ENCODE data around the gene ZBTB40. TPM values are rescaled to one million over a fixed set of nuclear protein-coding genes. Genes with fewer than 3 reads are reported as not detected.

The ZBTB40 gene
- total and polyA plus RNA-seq, 10 of the 15 experiments (the other 5 are each of a cell fraction or from before 2014, with no cell fraction given) = 1.9 to 14.4 (median 9.0) TPM

DNA sequence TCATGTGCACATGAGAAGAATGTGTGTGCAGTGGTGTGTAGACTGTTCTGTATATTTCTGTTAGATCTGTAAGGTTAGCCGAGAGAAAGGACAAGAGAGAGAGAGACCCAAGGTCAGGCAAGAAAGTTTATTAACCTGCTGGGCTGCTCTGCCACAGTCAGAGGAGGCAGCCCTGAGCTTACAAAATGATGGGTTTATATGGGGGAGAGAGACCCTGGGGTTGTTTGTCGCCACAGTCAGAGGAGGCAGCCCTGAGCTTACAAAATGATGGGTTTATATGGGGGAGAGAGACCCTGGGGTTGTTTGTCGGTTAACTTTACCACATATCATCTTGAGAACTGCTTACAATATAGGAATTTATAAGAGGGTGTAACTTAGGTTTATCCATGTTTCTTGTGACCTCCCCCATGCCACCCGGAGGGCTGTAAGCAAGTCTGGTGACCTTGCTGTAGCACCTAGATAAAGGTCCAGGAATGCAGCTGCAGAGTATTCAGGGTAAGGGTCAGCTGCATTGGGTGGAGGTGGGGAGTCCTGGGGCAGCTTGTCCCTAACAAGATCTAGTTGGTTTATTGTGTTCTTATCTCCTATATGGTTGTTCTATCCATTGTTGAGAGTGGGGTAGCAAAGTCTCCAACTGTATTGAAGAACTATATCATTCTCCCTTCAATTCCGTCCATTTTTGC lies 9.3 kb upstream of the ZBTB40 start:
- no peaks in the 10 kb centered on the region for H3K79me2 ChIP-seq (ENCODE audit: control insufficient read depth, insufficient read depth, low read length)
- in situ Hi-C loops (cut with MboI) (no loop called here), intact Hi-C loops (cut with micrococcal nuclease; ENCODE audit: unreplicated experiment) (no loop called here)
- no peaks in the 10 kb centered on the region for H3K36me3 ChIP-seq (ENCODE audit: control insufficient read depth in 2 of 2, insufficient read depth in 2 of 2, low read length in 1 of 2)
- H4K20me1 ChIP-seq (ENCODE audit: control insufficient read depth, insufficient read depth) = no peaks in the 10 kb centered on the region
- no peak overlapping the region for H3K4me3 ChIP-seq
- ChIA-PET POLR2A (no interaction called here), SMC1A (ENCODE audit: uncharacterized antibody, unreplicated experiment) (interaction anchor here (0.6 to 1.5 kb wide), 2 partner anchors 15 to 30 kb away, joined by 3 read pairs; no protein-coding TSS in a partner anchor), CTCF (interaction anchor here (0.6 kb wide), 1 partner anchor 18 kb away, joined by 4 read pairs; no protein-coding TSS in a partner anchor), RAD21 (ENCODE audit: unreplicated experiment) (no interaction called here)
- H3K9me3 ChIP-seq (replicated peaks; ENCODE audit: control insufficient read depth, insufficient read depth, low read length) = peaks cover 3% of the 10 kb centered on the region; the same call in 2 of the 3 replicates
- H3K27me3 ChIP-seq (replicated peaks in 1 of 2; ENCODE audit: control insufficient read depth in 2 of 2, insufficient read depth in 2 of 2, low read length in 1 of 2) = no peaks in the 10 kb centered on the region
- no TSS peak for BruUV-seq (replicated peaks)
- H2AFZ ChIP-seq (ENCODE audit: control insufficient read depth, low read depth, low read length) = no peak overlapping the region
- WGBS (ENCODE audit: insufficient coverage, insufficient replicate concordance, low lambda C conversion rate, missing lambda C conversion rate) = 7% methylated on average over 5 of the region's 5 CpGs
- no peak for DNase-seq (ENCODE audit: low read depth, low spot score)
- FAIRE-seq = no peak
- no peak for ATAC-seq
- H3K27ac ChIP-seq (ENCODE audit: control insufficient read depth, insufficient read depth) = no peak overlapping the region
- no peak overlapping the region for H3K9ac ChIP-seq (ENCODE audit: control insufficient read depth, insufficient read depth, low read length)
- no peaks in the 10 kb centered on the region for H3K4me1 ChIP-seq (ENCODE audit: control insufficient read depth, insufficient read depth, low read length)
- no peak for TF ChIP-seq CREB1 (IDR thresholded peaks at IDR 0.05; ENCODE audit: low read depth)
- TF ChIP-seq ATF2 (IDR thresholded peaks at IDR 0.05; ENCODE audit: low read length) = no peak
- no peak for TF ChIP-seq CEBPZ (IDR thresholded peaks at IDR 0.05; ENCODE audit: low read depth, low read length)
- no peak for TF ChIP-seq CEBPB (IDR thresholded peaks at IDR 0.05; ENCODE audit: borderline replicate concordance in 1 of 2, low read depth in 2 of 2, low read length in 2 of 2)
- no peak for TF ChIP-seq ZNF622 (IDR thresholded peaks at IDR 0.05)
- no peak for TF ChIP-seq TCF12 (IDR thresholded peaks at IDR 0.05; ENCODE audit: low read depth, low read length)
- H3K4me2 ChIP-seq (ENCODE audit: control insufficient read depth, insufficient read depth) = no peak overlapping the region

Data from GM12878 (cell line).